ENCODE results near the gene CTLA4. TPM values are rescaled to one million over a fixed set of nuclear protein-coding genes. Genes with fewer than 3 reads are reported as not detected.
"Not testable (repeated sequence)": the region's sequence is repeated elsewhere in the genome, so short reads cannot be mapped to it uniquely, and the experiment has no call there.

CTLA4 gene
- total RNA-seq, 1 donor from 2014 or later: 0.13 TPM

DNA sequence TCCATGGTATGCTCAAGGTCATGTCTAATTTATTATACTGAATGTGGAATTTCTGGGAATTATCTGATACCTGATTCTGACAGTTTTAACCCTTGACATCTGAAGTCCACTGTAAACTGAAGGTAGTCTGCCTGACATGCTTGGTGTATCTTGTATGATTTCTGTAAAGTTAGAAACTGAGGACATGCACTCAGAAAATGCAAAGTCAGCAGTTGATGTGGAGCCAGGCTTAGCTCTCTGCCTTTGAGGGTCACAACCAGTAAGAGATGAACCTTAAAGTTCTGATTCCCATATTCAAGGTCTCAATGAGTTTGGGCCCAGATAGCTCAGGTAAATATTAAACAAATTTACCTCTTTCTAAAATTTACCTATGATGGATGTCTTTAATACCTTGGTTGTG, 12.3 kb upstream of the CTLA4 start:
- DNase-seq (ENCODE audit: low spot score) (no peak), ATAC-seq (no peak)

DNA sequence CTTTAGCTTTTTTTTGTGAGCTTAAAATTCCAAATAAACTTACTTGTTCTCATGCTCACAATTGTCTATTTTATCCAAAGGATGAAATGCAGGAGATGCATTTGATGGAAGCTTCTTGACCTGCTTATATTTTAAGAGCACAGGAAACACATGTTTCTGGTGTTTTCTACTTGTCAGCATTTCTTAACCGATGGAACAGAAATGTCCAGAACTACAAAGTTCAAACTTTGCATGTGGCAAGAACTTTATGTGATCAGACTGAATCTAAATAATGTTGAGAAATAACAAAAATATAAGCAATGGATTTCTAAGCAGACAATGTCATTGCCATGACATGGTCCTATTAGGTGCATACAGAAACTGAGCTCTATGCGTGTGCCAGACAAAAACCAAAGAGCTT, 9.9 kb upstream of the CTLA4 start:
- ATAC-seq: no peak
- DNase-seq (ENCODE audit: low spot score): no peak

DNA sequence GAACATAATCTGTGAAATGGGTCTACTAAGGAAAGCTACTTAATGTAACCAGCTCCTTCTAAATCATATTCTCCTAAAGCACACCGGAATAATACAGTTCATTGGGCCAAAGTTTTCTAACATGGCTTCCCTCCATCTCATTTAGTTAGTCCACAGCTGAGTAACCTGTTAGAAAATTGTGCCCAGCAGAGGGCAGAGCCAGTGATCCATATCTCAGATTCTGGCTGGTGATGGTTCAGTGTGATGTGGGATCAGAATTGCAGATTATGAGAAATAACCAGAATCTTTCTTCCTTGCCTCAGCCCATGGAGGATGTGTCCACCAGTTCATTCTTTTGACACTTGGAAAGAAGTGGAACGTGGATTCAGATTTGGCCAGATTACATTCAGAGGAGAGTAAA, 9.4 kb upstream of the CTLA4 start:
- no peak for DNase-seq (ENCODE audit: low spot score)

DNA sequence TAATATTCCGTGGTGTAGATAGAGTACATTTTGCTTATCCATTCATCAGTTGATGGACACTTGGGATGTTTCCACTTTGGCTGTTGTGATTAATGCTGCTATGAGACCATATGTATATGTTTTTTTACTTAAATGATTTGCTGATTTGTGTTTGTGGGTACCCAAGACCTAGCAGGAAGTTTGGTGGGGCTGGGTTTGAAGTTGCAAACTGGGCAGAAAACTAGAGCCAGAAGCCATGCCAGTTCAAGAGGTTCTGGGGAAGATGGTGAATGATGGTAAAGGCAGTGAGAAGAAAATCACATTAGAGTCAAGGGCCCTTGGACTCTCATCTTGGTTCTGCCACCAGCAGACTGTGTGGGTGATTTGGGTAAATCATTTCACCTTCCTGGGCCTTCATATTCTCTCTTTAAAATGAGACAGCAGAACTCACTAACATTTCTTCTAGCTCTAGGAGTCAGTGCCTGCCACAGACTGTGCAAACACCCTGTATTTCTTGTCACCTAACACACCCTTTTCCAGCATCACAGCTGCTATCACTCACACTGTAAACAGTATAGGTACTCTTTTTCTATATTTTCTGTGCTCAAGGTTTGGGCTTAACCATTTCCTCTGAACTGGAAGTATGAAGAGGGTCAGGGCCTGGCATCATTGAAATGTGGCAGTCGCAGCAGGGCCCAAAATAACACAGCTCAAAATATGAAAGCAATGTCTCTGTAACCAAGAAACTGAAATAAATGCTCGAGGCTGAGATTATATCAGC, 8.4 kb upstream of the CTLA4 start:
- no peak for ATAC-seq
- no peak for DNase-seq (ENCODE audit: low spot score)

More for the DNA sequence above, 9.4 kb upstream of the CTLA4 start:
- ATAC-seq: no peak

DNA sequence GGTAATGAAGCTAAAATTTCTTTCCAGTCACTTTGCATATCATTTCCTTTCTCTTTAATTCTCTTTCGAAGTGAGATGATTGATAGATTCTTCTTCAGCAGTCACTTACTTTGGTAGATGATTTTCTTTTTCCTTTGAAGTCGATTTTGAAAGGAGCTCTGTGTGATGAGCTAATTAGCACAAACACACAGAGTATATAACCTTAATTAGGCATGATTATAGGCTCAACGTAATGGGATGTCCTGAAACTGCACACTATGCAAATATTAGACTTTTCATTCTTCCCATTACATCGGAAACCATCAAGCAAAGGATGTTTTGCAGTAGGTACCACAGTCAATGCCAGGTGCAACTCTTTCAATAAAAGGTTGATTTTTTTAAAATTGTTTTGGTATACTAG, 6.4 kb upstream of the CTLA4 start:
- DNase-seq (ENCODE audit: low spot score): no peak
- no peak for ATAC-seq

DNA sequence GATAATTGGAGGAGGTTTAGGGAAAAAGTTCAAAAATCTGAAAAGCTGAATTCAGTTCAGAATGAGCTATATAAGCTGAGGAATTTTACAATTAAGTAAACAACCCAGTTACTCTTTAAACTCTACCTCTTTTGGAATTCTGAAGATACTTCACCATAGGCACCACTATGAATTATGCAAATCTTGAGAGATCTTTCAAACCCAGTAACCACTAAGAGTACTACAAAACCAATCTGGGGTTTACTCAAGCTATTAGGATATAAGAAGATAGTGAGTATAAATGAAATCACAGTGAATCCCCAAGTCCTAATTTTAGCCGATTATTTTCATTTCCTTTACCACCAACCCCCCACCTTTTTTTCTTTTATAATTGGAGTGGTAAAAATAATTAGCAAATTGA, 6.0 kb upstream of the CTLA4 start:
- DNase-seq (ENCODE audit: low spot score): no peak
- no peak for ATAC-seq

DNA sequence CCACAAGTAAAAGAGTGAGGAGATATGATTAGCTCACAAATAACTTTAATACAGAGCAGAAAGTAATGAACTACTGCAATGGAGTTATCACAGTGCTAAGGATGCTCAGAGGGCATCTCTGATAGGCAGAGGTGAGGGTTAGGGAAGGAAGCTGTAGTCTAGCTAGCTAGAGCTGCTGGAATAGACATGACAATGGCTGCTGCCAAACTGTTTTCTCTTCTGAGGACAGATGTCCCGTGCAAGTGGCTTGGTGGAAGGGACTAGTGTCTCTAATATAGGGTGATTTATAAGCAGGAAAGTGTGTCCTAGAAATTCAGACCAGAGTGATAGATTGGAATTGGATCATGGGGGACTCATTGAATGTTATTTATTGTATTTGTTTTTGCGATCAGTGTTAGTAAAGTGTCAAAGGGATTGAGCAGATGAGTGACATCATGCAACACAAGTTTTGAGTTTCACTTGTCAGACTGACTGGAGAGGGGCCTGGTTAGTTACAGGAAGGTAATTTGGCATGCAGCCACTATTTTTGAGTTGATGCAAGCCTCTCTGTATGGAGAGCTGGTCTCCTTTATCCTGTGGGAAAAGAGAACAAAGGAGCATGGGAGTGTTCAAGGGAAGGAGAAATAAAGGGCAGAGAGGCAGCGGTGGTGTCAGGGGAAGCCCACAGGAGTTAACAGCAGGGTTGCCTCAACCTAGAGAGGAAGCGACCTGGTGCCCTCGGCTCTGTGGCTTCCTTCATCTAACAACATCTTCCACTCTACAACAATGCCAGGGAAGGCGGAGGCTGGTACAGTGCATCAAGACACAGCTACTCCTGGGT, 1.9 kb downstream of the CTLA4 start:
- no peak for ATAC-seq
- DNase-seq (ENCODE audit: low spot score): no peak

DNA sequence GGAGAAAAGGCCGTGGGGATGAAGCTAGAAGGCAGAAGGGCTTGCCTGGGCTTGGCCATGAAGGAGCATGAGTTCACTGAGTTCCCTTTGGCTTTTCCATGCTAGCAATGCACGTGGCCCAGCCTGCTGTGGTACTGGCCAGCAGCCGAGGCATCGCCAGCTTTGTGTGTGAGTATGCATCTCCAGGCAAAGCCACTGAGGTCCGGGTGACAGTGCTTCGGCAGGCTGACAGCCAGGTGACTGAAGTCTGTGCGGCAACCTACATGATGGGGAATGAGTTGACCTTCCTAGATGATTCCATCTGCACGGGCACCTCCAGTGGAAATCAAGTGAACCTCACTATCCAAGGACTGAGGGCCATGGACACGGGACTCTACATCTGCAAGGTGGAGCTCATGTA, 2.9 kb downstream of the CTLA4 start:
- ATAC-seq (no peak), DNase-seq (ENCODE audit: low spot score) (no peak)

DNA sequence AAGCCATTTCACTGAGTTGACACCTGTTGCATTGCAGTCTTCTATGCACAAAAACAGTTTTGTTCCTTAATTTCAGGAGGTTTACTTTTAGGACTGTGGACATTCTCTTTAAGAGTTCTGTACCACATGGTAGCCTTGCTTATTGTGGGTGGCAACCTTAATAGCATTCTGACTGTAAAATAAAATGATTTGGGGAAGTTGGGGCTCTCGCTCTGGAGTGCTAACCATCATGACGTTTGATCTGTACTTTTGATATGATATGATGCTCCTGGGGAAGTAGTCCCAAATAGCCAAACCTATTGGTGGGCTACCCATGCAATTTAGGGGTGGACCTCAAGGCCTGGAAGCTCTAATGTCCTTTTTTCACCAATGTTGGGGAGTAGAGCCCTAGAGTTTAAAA, 3.4 kb downstream of the CTLA4 start:
- ATAC-seq (no peak), DNase-seq (ENCODE audit: low spot score) (no peak)

DNA sequence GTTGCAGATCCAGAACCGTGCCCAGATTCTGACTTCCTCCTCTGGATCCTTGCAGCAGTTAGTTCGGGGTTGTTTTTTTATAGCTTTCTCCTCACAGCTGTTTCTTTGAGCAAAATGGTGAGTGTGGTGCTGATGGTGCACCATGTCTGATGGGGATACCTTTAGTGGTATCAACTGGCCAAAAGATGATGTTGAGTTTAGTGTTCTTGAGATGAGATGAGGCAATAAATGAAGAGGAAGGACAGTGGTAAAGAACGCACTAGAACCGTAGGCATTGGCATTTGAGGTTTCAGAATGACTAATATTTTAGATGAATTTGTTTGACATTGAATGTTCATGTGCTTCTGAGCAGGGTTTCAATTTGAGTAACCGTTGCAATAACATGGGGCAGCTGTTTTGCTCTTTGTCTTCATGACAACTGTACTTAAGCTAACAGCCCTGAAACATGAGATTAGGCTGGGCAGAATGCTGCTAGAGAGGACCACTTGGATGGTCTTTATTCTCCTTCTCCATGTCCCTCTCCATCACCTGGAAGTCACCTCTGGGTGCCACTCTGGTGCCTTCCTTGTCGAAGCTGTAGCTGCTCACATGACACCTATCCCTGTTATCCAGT, 3.9 kb downstream of the CTLA4 start:
- no peak for DNase-seq (ENCODE audit: low spot score)
- no peak for ATAC-seq

DNA sequence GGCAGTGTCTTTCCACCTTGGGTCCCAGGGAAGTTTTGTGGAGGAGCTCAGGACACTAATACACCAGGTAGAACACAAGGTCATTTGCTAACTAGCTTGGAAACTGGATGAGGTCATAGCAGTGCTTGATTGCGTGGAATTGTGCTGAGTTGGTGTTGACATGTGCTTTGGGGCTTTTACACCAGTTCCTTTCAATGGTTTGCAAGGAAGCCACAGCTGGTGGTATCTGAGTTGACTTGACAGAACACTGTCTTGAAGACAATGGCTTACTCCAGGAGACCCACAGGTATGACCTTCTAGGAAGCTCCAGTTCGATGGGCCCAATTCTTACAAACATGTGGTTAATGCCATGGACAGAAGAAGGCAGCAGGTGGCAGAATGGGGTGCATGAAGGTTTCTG, 5.9 kb downstream of the CTLA4 start:
- DNase-seq (ENCODE audit: low spot score) (no peak), ATAC-seq (no peak)

DNA sequence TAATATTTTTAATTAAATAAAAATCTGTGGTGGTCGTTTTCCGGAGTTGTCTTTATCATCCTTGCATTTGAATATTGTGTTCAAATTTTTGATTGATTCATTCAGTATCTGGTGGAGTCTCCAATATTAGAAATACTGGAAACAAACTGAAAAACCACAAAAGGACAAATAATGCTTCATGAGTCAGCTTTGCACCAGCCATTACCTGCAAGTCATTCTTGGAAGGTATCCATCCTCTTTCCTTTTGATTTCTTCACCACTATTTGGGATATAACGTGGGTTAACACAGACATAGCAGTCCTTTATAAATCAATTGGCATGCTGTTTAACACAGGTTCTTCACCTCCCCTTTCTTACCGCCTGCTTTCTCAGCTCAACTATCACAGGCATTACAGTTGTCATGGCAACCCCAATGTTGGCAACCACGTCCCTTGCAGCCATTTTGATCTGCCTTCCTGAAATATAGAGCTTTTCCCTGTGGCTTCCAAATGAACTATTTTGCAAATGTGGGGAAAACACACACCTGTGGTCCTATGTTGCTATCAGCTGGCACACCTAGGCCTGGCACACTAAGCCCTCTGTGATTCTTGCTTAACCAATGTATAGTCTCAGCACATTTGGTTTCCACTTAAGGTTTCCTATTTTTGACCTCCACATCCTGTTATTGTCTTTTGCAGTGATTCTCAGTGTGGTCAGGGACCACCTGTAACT, 6.5 kb downstream of the CTLA4 start:
- DNase-seq (ENCODE audit: low spot score) (no peak), ATAC-seq (no peak)

DNA sequence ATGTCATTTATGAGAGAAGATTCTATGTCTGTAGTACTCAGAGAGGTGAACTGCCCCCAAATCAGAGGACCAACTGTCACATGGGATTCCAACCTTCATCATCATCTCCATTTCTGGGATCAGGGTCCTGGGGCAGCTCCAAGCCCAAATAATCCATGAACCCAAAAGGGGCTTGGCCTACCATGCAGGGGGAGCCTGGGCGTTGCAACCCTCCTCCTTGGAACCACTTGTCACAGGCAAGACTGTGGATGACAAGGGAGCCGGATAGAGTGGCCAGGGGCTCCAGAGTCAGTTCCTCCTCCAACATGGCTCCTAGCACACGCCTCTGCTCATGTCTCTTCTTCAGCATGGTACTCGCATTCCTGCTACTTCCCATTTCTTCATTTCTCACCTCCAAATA, 7.9 kb downstream of the CTLA4 start:
- ATAC-seq (no peak), DNase-seq (ENCODE audit: low spot score) (no peak)

DNA sequence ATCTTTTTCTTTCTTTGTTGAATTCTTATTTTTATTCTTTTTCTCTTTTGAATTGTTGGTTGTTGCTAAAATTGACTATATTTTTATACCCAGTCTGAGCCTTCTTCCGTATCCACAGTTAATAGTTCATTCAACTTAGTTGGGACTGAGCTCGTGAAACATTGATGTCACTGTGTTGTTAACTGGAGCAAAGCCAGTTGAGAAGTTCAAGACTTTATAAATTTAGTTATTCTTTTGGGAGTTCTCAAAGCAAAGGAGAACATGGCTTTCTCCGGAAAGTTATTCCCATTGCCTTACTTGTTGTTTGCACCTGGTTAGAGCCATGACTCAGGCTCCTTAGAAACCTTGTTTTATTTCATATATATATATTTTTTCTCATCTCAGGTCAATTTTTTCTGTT, 8.8 kb downstream of the CTLA4 start:
- ATAC-seq: no peak

DNA sequence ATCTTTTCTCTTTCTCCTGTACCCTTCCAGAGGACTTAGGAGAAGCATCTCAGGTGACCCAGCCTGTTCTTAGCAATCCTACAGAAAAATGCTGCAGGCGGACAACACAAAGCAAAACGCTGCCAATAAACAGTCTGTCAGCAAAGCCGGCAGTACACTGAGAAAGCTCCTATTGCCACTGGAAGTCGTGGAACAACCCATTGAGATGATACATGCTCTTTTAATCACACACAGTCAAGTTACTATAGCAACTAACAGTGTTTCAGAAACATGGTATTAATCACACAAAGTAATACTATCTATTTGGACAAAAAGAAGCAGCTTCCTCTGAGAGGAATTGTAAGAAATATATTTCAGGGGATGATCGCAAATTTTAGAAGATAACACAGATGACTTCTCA, 10.5 kb downstream of the CTLA4 start:
- no peak for ATAC-seq
- DNase-seq (ENCODE audit: low spot score): no peak

More for the DNA sequence above, 8.8 kb downstream of the CTLA4 start:
- DNase-seq (ENCODE audit: low spot score): no peak

DNA sequence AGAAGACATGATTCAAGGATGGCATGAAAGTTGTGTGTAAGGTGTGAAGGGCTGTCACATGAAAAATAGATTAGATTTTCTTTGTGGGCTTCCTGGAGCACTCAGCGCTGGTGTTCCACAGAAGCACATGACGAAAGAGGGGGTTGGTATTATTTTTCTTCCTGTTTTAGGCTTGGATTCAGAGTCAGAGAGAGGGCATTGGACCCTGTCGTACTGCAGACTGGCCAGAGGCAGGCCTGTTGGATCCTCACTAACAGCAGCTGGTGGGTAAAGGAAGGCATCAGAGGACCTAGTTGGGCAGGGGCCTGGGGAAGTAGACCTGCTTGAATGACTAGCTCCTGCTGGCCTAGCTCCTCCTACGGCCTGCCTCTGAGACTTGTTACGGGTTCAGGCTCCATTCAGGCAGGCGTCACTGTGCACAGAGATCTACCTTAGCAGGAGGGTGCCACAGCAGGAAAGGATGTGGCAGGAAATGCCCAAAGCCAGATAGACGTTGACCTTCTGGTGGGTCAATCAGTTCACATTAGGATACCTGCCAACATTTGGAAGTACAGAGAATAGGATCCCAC, 13.1 kb downstream of the CTLA4 start:
- no peak for ATAC-seq
- DNase-seq (ENCODE audit: low spot score): no peak

DNA sequence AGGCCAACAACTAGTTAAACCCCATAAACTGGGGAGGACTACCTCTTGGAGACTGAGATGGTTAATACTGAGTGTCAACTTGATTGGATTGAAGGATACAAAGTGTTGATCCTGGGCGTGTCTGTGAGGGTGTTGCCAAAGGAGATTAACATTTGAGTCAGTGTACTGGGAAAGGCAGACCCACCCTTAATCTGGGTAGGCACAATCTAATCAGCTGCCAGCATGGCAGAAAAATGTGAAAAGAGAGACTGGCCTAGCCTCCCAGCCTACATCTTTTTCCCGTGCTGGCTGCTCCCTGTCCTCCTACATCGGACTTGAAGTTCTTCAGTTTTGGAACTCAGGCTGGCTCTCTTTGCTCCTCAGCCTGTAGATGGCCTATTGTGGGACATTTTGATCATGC, 13.6 kb downstream of the CTLA4 start:
- not testable (repeated sequence) for ATAC-seq

DNA sequence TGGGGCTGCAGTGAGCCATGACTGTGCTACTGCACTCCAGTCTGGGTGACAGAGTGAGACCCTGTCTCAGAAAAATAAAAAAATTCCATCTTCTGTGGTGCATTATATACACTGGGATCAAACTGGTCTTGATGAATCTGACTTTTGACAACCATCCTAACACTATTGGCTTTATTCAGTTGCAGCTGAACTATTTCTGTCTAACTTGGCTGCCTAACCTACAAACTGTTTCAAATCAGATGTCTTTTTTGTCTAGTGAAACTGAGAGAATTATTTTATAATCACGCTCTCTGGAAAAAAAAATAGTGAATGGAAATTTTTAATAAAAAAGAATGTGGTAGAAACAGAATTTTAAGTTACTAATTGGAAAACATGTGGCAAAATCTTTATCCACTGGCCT, 15.0 kb downstream of the CTLA4 start:
- DNase-seq (ENCODE audit: low spot score) (no peak), ATAC-seq (no peak)

More for the DNA sequence above, 13.6 kb downstream of the CTLA4 start:
- DNase-seq (ENCODE audit: low spot score): not testable (repeated sequence)

DNA sequence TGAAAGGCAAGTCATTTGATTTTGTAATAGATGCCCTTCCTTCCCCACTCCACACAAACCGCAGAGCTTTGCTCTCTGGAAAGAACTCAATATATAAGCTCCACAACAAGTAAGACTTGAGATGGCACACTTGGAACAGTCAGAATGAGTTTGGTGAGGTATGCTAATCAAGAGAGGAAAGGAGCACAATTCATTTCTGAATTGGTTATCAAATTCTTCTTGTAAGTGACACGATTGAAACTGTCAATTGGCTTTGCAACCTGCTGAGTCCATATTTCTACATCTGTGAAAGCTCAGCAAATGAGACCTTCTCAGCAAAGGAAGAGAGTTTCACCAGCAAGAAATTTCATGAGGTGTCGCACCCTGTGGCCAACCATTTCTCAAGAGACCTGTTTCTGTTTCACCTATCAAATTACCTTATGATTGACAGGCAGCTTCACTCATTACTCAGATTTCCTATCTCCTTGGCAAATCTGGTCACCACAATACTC, 19.1 kb downstream of the CTLA4 start:
- ATAC-seq: no peak
- DNase-seq (ENCODE audit: low spot score): no peak

DNA sequence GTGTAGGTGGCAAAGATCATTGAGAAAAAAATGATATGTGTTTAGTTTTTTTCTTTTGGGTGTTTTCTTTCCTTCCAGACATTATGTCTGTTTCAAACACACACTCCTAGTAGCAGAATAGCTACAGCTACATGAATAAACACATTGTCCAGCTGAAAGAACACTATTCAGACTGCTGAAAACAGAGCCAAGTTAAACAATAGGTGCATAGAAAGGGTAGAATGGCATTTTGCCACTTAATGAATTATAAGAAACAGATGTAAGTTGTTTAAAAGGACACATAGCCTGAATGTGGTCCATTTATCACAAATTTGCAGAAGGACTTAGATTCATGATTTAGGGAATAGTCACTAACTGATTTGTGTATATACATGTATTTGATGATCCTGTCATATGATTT, 20.1 kb downstream of the CTLA4 start:
- no peak for ATAC-seq
- DNase-seq (ENCODE audit: low spot score): no peak

DNA sequence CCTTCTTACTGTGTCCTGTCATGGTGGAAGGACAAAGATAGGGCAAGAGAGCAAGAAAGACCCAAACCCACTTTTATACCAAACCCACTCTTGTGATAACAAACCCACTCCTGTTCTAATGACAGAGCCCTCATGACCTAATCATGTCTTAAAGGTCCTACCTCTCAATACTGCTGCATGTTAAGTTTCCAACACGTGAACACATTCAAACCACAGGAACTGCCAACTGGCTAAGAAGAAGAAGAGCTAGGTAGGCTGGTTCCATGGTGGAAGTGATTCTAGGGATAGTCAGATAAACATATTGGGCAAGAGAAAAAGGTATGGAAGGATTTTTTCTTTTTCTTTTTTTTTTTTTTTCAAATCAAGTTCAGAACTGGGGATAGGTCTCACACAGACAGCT, 22.0 kb downstream of the CTLA4 start:
- no peak for ATAC-seq

More for the DNA sequence above, 22.0 kb downstream of the CTLA4 start:
- DNase-seq (ENCODE audit: low spot score): no peak
